HEK293 (cell line): ENCODE results near the gene G3BP2.

ENCODE experiments used
- CTCF ChIA-PET: fragments of 350-600 bp; formaldehyde crosslinking; extraction: SDS; loops from one replicate; lab custom pipeline; 2021; ENCODE audit warnings: antibody characterized with exemption; lab: Yijun Ruan, JAX
- POLR2A ChIA-PET: fragments of 300-600 bp; formaldehyde crosslinking; extraction: SDS; loops from one replicate; lab custom pipeline; 2020; ENCODE audit warnings: antibody characterized with exemption, inconsistent platforms; lab: Yijun Ruan, JAX
- H3K27ac ChIP-seq: fragments of 200-500 bp; sonication (Bioruptor generic); 2 replicates; pipeline ENCODE4 v1.5.1; 2014; ENCODE audit warnings: low read depth, low read length, control low read depth, inconsistent platforms; ENCODE audit errors: extremely low read depth
- H3K36me3 ChIP-seq, 2 experiments: fragments of 200-500 bp in 1 of 2; sonication (Bioruptor generic) in 1 of 2; 1 replicate in 1 of 2; 2 replicates in 1 of 2; pipeline ENCODE4 v1.5.1; 2014 to 2017; ENCODE audit warnings: inconsistent platforms in 2 of 2, low read length in 2 of 2; ENCODE audit not compliant: control insufficient read depth in 2 of 2, insufficient read depth in 1 of 2
- H3K4me1 ChIP-seq: fragments of 200-500 bp; sonication (Bioruptor generic); 2 replicates; pipeline ENCODE4 v1.5.1; 2014; ENCODE audit warnings: mild to moderate bottlenecking, low read length, inconsistent platforms; ENCODE audit not compliant: control insufficient read depth, insufficient read depth
- H3K4me3 ChIP-seq: 2 replicates; pipeline ENCODE4 v1.5.1; 2011; ENCODE audit warnings: low read depth, mild to moderate bottlenecking, control low read depth, low read length, moderate library complexity
- H3K9me3 ChIP-seq: fragments of 200-500 bp; sonication (Bioruptor generic); 2 replicates; pipeline ENCODE4 v1.5.1; 2014; ENCODE audit warnings: low read depth, low read length, inconsistent platforms; ENCODE audit not compliant: control insufficient read depth, insufficient read depth
- GLI2 ChIP-seq: fragments of 450-650 bp; formaldehyde crosslinking; IDR thresholded peaks from 2 replicates; pipeline ENCODE4; 2017; ENCODE audit warnings: missing biosample characterization, missing genetic modification characterization, low read depth, borderline replicate concordance
- KLF10 ChIP-seq: fragments of 450-650 bp; IDR thresholded peaks from 2 replicates; pipeline ENCODE4 v1.5.1; 2018; ENCODE audit warnings: missing biosample characterization, mild to moderate bottlenecking, missing genetic modification characterization
- MYNN ChIP-seq: fragments of 450-650 bp; formaldehyde crosslinking; IDR thresholded peaks from 2 replicates; pipeline ENCODE4 v1.5.1; 2016; ENCODE audit warnings: missing biosample characterization, missing genetic modification characterization, borderline replicate concordance
- RBAK ChIP-seq: fragments of 450-650 bp; formaldehyde crosslinking; IDR thresholded peaks from 2 replicates; pipeline ENCODE4 v1.5.1; 2016; ENCODE audit warnings: missing biosample characterization, missing genetic modification characterization
- REPIN1 ChIP-seq: fragments of 450-650 bp; formaldehyde crosslinking; IDR thresholded peaks from 2 replicates; pipeline ENCODE4 v1.5.1; 2017; ENCODE audit warnings: missing biosample characterization, missing genetic modification characterization, low read depth
- ZNF112 ChIP-seq: fragments of 450-650 bp; formaldehyde crosslinking; IDR thresholded peaks from 2 replicates; pipeline ENCODE4 v1.5.0; 2017; ENCODE audit warnings: missing biosample characterization, missing genetic modification characterization
- ZNF114 ChIP-seq: fragments of 450-650 bp; formaldehyde crosslinking; IDR thresholded peaks from 2 replicates; pipeline ENCODE4 v1.5.0; 2017; ENCODE audit warnings: missing biosample characterization, missing genetic modification characterization
- ZNF146 ChIP-seq: fragments of 450-650 bp; formaldehyde crosslinking; IDR thresholded peaks from 2 replicates; pipeline ENCODE4 v1.5.1; 2016; ENCODE audit warnings: missing biosample characterization, missing genetic modification characterization
- ZNF155 ChIP-seq: fragments of 450-650 bp; formaldehyde crosslinking; IDR thresholded peaks from 2 replicates; pipeline ENCODE4 v1.5.1; 2016; ENCODE audit warnings: missing biosample characterization, missing genetic modification characterization
- ZNF2 ChIP-seq: fragments of 450-650 bp; formaldehyde crosslinking; IDR thresholded peaks from 2 replicates; pipeline ENCODE4 v1.5.1; 2016; ENCODE audit warnings: missing biosample characterization, missing genetic modification characterization
- ZNF202 ChIP-seq: fragments of 450-650 bp; formaldehyde crosslinking; IDR thresholded peaks from 2 replicates; pipeline ENCODE4 v1.5.1; 2016; ENCODE audit warnings: missing biosample characterization, missing genetic modification characterization, borderline replicate concordance
- ZNF221 ChIP-seq: fragments of 450-650 bp; formaldehyde crosslinking; IDR thresholded peaks from 2 replicates; pipeline ENCODE4 v1.5.1; 2017; ENCODE audit warnings: missing biosample characterization, missing genetic modification characterization, borderline replicate concordance
- ZNF239 ChIP-seq: fragments of 450-650 bp; formaldehyde crosslinking; IDR thresholded peaks from 2 replicates; pipeline ENCODE4 v1.5.1; 2016; ENCODE audit warnings: missing biosample characterization, missing genetic modification characterization
- ZNF292 ChIP-seq: fragments of 450-650 bp; formaldehyde crosslinking; IDR thresholded peaks from 2 replicates; pipeline ENCODE4 v1.5.1; 2016; ENCODE audit warnings: low read depth, missing biosample characterization, missing genetic modification characterization, borderline replicate concordance
- ZNF354C ChIP-seq: fragments of 450-650 bp; formaldehyde crosslinking; IDR thresholded peaks from 2 replicates; pipeline ENCODE4 v1.5.1; 2016; ENCODE audit warnings: missing biosample characterization, missing genetic modification characterization, low read depth, borderline replicate concordance
- ZNF521 ChIP-seq: fragments of 450-650 bp; formaldehyde crosslinking; IDR thresholded peaks from 2 replicates; pipeline ENCODE4 v1.5.1; 2017; ENCODE audit warnings: missing biosample characterization, mild to moderate bottlenecking, missing genetic modification characterization
- ZNF555 ChIP-seq: fragments of 450-650 bp; formaldehyde crosslinking; conservative IDR thresholded peaks from 2 replicates; pipeline ENCODE4 v1.5.1; 2017; ENCODE audit warnings: missing biosample characterization, mild to moderate bottlenecking, missing genetic modification characterization, inconsistent platforms
- ZNF610 ChIP-seq: fragments of 450-650 bp; formaldehyde crosslinking; IDR thresholded peaks from 2 replicates; pipeline ENCODE4 v1.5.1; 2016; ENCODE audit warnings: missing biosample characterization, missing genetic modification characterization, borderline replicate concordance
- ZNF624 ChIP-seq: fragments of 450-650 bp; formaldehyde crosslinking; IDR thresholded peaks from 2 replicates; pipeline ENCODE4 v1.5.1; 2017; ENCODE audit warnings: missing biosample characterization, missing genetic modification characterization
- ZNF658 ChIP-seq: fragments of 450-650 bp; formaldehyde crosslinking; IDR thresholded peaks from 2 replicates; pipeline ENCODE4; 2016; ENCODE audit warnings: missing biosample characterization, missing genetic modification characterization
- ZNF777 ChIP-seq: fragments of 450-650 bp; formaldehyde crosslinking; IDR thresholded peaks from 2 replicates; pipeline ENCODE4 v1.5.1; 2017; ENCODE audit warnings: missing biosample characterization, missing genetic modification characterization, borderline replicate concordance
- TF ChIP-seq, protein P1 (sequence below): fragments of 450-650 bp; formaldehyde crosslinking; IDR thresholded peaks from 2 replicates; pipeline ENCODE4 v1.5.1; 2016; ENCODE audit warnings: missing biosample characterization, missing genetic modification characterization
- TF ChIP-seq, protein P2 (sequence below): fragments of 450-650 bp; formaldehyde crosslinking; IDR thresholded peaks from 2 replicates; pipeline ENCODE4 v1.5.1; 2017; ENCODE audit warnings: missing biosample characterization, missing genetic modification characterization
- TF ChIP-seq, protein P3 (sequence below): fragments of 450-650 bp; formaldehyde crosslinking; IDR thresholded peaks from 2 replicates; pipeline ENCODE4 v1.5.1; 2016; ENCODE audit warnings: missing biosample characterization, missing genetic modification characterization
- TF ChIP-seq, protein P4 (sequence below): fragments of 450-650 bp; formaldehyde crosslinking; IDR thresholded peaks from 2 replicates; pipeline ENCODE4 v1.5.1; 2016; ENCODE audit warnings: missing biosample characterization, missing genetic modification characterization
- TF ChIP-seq, protein P5 (sequence below): fragments of 450-650 bp; formaldehyde crosslinking; IDR thresholded peaks from 2 replicates; pipeline ENCODE4 v1.5.1; 2016; ENCODE audit warnings: missing biosample characterization, missing genetic modification characterization

G3BP2 gene

DNA sequence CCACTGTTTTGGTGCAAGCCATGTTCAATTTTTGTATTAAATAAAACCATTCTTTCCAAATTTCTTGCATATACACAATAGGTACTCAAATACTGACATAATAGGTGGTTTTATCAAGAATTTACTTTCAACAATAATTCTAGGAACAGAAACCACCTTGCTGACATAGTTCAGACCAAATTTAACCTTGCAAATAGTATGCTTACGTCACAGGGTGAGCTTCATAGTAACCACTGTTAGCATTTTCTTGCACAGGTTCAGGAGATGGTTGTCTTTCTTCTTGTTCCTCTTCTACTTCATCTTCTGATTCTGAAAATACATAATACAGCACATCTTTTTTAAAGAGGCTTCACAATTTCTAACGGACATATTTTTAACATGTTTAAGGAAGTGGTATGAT lies 17.6 kb downstream of the G3BP2 start:
- POLR2A ChIA-PET, result no interaction called here
- CTCF ChIA-PET, result interaction anchor here (0.6 to 1.2 kb wide), 4 partner anchors 20 to 184 kb away, joined by 3 to 10 read pairs (median 4); no protein-coding TSS in a partner anchor
- Histone ChIP-seq H3K4me3 (no peak overlapping the region), H3K27ac (no peak overlapping the region), H3K4me1 (peaks cover under 1% of the 10 kb centered on the region; the same call in 1 of the 2 replicates), H3K9me3 (no peaks in the 10 kb centered on the region), H3K36me3 (peaks cover 11 to 72% of the 10 kb centered on the region in 2 experiments)
- TF ChIP-seq ZNF155 (tag by site-specific recombination) (no peak), ZNF146 (no peak), ZNF555 (no peak), ZNF114 (tag by site-specific recombination) (no peak), ZNF624 (tag by site-specific recombination) (no peak), REPIN1 (tag by site-specific recombination) (no peak), ZNF610 (tag by site-specific recombination) (no peak), ZNF202 (tag by site-specific recombination) (no peak), ZNF521 (tag by site-specific recombination) (no peak), GLI2 (no peak), ZNF239 (no peak)
- TF ChIP-seq, protein P1, sequence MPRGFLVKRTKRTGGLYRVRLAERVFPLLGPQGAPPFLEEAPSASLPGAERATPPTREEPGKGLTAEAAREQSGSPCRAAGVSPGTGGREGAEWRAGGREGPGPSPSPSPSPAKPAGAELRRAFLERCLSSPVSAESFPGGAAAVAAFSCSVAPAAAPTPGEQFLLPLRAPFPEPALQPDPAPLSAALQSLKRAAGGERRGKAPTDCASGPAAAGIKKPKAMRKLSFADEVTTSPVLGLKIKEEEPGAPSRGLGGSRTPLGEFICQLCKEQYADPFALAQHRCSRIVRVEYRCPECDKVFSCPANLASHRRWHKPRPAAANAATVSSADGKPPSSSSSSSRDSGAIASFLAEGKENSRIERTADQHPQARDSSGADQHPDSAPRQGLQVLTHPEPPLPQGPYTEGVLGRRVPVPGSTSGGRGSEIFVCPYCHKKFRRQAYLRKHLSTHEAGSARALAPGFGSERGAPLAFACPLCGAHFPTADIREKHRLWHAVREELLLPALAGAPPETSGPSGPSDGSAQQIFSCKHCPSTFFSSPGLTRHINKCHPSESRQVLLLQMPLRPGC (tag by site-specific recombination), result no peak
- TF ChIP-seq, protein P2, sequence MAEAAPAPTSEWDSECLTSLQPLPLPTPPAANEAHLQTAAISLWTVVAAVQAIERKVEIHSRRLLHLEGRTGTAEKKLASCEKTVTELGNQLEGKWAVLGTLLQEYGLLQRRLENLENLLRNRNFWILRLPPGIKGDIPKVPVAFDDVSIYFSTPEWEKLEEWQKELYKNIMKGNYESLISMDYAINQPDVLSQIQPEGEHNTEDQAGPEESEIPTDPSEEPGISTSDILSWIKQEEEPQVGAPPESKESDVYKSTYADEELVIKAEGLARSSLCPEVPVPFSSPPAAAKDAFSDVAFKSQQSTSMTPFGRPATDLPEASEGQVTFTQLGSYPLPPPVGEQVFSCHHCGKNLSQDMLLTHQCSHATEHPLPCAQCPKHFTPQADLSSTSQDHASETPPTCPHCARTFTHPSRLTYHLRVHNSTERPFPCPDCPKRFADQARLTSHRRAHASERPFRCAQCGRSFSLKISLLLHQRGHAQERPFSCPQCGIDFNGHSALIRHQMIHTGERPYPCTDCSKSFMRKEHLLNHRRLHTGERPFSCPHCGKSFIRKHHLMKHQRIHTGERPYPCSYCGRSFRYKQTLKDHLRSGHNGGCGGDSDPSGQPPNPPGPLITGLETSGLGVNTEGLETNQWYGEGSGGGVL (tag by site-specific recombination), result no peak
- TF ChIP-seq, protein P3, sequence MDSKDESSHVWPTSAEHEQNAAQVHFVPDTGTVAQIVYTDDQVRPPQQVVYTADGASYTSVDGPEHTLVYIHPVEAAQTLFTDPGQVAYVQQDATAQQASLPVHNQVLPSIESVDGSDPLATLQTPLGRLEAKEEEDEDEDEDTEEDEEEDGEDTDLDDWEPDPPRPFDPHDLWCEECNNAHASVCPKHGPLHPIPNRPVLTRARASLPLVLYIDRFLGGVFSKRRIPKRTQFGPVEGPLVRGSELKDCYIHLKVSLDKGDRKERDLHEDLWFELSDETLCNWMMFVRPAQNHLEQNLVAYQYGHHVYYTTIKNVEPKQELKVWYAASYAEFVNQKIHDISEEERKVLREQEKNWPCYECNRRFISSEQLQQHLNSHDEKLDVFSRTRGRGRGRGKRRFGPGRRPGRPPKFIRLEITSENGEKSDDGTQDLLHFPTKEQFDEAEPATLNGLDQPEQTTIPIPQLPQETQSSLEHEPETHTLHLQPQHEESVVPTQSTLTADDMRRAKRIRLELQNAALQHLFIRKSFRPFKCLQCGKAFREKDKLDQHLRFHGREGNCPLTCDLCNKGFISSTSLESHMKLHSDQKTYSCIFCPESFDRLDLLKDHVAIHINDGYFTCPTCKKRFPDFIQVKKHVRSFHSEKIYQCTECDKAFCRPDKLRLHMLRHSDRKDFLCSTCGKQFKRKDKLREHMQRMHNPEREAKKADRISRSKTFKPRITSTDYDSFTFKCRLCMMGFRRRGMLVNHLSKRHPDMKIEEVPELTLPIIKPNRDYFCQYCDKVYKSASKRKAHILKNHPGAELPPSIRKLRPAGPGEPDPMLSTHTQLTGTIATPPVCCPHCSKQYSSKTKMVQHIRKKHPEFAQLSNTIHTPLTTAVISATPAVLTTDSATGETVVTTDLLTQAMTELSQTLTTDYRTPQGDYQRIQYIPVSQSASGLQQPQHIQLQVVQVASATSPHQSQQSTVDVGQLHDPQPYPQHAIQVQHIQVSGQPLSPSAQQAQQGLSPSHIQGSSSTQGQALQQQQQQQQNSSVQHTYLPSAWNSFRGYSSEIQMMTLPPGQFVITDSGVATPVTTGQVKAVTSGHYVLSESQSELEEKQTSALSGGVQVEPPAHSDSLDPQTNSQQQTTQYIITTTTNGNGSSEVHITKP (tag by site-specific recombination), result no peak

DNA sequence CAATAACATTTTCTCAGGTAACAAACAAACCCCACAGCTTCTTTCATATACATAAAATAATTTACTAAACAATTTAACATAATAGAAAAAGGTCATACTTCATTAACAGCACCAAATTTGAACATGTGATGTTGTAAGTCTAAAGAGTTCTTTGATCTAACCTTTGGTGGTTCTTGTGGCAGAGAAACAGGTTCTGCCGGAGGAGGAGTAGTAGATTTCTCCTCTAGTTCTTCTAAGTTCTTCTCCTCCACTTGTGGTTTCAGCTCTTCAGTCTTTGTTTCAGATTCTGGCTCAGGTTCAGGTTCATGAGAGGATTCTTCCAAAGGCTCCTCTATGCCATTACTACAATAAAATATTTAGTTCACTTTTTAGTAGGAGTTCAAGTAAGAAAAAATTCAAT lies 18.3 kb downstream of the G3BP2 start:
- no peak overlapping the region for H3K4me3 ChIP-seq
- H3K9me3 ChIP-seq, result no peaks in the 10 kb centered on the region
- H3K36me3 ChIP-seq, result peaks cover 11 to 74% of the 10 kb centered on the region in 2 experiments
- POLR2A ChIA-PET, result no interaction called here
- CTCF ChIA-PET, result interaction anchor here (0.8 to 1.2 kb wide), 4 partner anchors 54 to 105 kb away, joined by 3 to 10 read pairs (median 4); no protein-coding TSS in a partner anchor
- H3K27ac ChIP-seq, result no peak overlapping the region
- H3K4me1 ChIP-seq, result no peaks in the 10 kb centered on the region
- TF ChIP-seq ZNF777 (tag by site-specific recombination) (no peak), ZNF2 (tag by site-specific recombination) (no peak), ZNF292 (tag by site-specific recombination) (no peak), ZNF658 (tag by site-specific recombination) (no peak), ZNF354C (no peak), ZNF202 (tag by site-specific recombination) (no peak), ZNF112 (tag by site-specific recombination) (no peak), KLF10 (tag by site-specific recombination) (no peak), MYNN (no peak), ZNF221 (tag by site-specific recombination) (no peak), RBAK (tag by site-specific recombination) (no peak)
- TF ChIP-seq, protein P4, sequence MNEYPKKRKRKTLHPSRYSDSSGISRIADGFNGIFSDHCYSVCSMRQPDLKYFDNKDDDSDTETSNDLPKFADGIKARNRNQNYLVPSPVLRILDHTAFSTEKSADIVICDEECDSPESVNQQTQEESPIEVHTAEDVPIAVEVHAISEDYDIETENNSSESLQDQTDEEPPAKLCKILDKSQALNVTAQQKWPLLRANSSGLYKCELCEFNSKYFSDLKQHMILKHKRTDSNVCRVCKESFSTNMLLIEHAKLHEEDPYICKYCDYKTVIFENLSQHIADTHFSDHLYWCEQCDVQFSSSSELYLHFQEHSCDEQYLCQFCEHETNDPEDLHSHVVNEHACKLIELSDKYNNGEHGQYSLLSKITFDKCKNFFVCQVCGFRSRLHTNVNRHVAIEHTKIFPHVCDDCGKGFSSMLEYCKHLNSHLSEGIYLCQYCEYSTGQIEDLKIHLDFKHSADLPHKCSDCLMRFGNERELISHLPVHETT (tag by site-specific recombination), result no peak
- TF ChIP-seq, protein P5, sequence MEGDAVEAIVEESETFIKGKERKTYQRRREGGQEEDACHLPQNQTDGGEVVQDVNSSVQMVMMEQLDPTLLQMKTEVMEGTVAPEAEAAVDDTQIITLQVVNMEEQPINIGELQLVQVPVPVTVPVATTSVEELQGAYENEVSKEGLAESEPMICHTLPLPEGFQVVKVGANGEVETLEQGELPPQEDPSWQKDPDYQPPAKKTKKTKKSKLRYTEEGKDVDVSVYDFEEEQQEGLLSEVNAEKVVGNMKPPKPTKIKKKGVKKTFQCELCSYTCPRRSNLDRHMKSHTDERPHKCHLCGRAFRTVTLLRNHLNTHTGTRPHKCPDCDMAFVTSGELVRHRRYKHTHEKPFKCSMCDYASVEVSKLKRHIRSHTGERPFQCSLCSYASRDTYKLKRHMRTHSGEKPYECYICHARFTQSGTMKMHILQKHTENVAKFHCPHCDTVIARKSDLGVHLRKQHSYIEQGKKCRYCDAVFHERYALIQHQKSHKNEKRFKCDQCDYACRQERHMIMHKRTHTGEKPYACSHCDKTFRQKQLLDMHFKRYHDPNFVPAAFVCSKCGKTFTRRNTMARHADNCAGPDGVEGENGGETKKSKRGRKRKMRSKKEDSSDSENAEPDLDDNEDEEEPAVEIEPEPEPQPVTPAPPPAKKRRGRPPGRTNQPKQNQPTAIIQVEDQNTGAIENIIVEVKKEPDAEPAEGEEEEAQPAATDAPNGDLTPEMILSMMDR, result no peak
